IPS-20b (cell line): Measurements from ENCODE around the gene ITGAX.

Experiments
- H3K27ac ChIP-seq: one replicate; pipeline ENCODE4 v1.5.1; 2013; ENCODE audit warnings: low read length
- H3K27me3 ChIP-seq: 2 replicates; pipeline ENCODE4 v1.6.1; 2013; ENCODE audit warnings: mild to moderate bottlenecking, low read length, inconsistent platforms; ENCODE audit not compliant: insufficient read depth
- H3K36me3 ChIP-seq: 2 replicates; pipeline ENCODE4 v1.6.1; 2013; ENCODE audit warnings: low read depth, mild to moderate bottlenecking, inconsistent platforms, low read length, moderate library complexity; ENCODE audit not compliant: insufficient read depth
- H3K4me1 ChIP-seq: 2 replicates; pipeline ENCODE4 v1.6.1; 2013; ENCODE audit warnings: mild to moderate bottlenecking, control low read depth, inconsistent platforms, low read length, moderate library complexity; ENCODE audit not compliant: insufficient read depth
- H3K4me3 ChIP-seq: 2 replicates; pipeline ENCODE4 v1.5.1; 2013; ENCODE audit warnings: mild to moderate bottlenecking, low read length, inconsistent platforms
- H3K9ac ChIP-seq: 2 replicates; pipeline ENCODE4 v1.6.1; 2013; ENCODE audit warnings: low read depth, mild to moderate bottlenecking, inconsistent platforms, low read length, moderate library complexity
- H3K9me3 ChIP-seq: 2 replicates; pipeline ENCODE4 v1.6.1; 2013; ENCODE audit warnings: mild to moderate bottlenecking, low read depth, low read length, inconsistent platforms; ENCODE audit not compliant: insufficient read depth

The ITGAX gene

GRCh38 chr16:31382485-31383161 lies 27.6 kb downstream of the ITGAX start:
- Histone ChIP-seq H3K9me3 (no peaks in the 10 kb centered on the region), H3K9ac (no peak overlapping the region), H3K27me3 (peaks cover 3% of the 10 kb centered on the region; the same call in 1 of the 2 replicates), H3K36me3 (no peaks in the 10 kb centered on the region), H3K27ac (no peak overlapping the region), H3K4me1 (peaks cover 3% of the 10 kb centered on the region; the same call in 1 of the 2 replicates), H3K4me3 (peak overlapping the region; percentile 36; the same call in 1 of the 2 replicates)

DNA sequence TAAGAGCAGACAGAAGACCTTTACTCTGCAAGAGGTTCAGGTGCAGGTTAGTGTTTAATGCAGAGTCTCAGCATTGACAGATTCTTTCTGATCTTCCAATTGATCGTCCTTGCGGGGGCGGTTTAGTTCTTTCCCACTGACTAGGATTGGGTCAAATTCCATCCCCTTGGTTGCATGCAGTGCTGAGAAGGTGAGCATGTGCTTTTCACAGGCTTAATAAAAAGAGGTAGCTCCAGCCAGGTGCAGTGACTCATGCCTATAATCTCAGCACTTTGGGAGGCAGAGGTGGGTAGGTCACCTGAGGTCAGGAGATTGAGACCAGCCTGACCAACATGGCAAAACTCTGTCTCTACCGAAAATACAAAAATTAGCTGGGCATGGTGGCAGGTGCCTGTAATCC lies 30.7 kb downstream of the ITGAX start:
- Histone ChIP-seq H3K4me1 (peaks cover 3% of the 10 kb centered on the region; the same call in 1 of the 2 replicates), H3K27me3 (peaks cover 3% of the 10 kb centered on the region; the same call in 1 of the 2 replicates), H3K4me3 (no peak overlapping the region), H3K9ac (no peak overlapping the region), H3K9me3 (no peaks in the 10 kb centered on the region), H3K27ac (no peak overlapping the region), H3K36me3 (no peaks in the 10 kb centered on the region)

GRCh38 chr16:31386157-31386984 lies 31.4 kb downstream of the ITGAX start:
- H3K4me3 ChIP-seq = no peak overlapping the region
- no peak overlapping the region for H3K9ac ChIP-seq
- H3K27me3 ChIP-seq = peaks cover 3% of the 10 kb centered on the region; the same call in 1 of the 2 replicates
- H3K36me3 ChIP-seq = no peaks in the 10 kb centered on the region
- no peak overlapping the region for H3K27ac ChIP-seq
- H3K9me3 ChIP-seq = no peaks in the 10 kb centered on the region
- H3K4me1 ChIP-seq = peaks cover 3% of the 10 kb centered on the region; the same call in 1 of the 2 replicates

GRCh38 chr16:31388535-31388934 lies 33.6 kb downstream of the ITGAX start:
- H3K9me3 ChIP-seq = no peaks in the 10 kb centered on the region
- H3K4me1 ChIP-seq = no peaks in the 10 kb centered on the region
- H3K4me3 ChIP-seq = no peak overlapping the region
- H3K27ac ChIP-seq = no peak overlapping the region
- H3K9ac ChIP-seq = no peak overlapping the region
- no peaks in the 10 kb centered on the region for H3K36me3 ChIP-seq
- H3K27me3 ChIP-seq = no peaks in the 10 kb centered on the region

DNA sequence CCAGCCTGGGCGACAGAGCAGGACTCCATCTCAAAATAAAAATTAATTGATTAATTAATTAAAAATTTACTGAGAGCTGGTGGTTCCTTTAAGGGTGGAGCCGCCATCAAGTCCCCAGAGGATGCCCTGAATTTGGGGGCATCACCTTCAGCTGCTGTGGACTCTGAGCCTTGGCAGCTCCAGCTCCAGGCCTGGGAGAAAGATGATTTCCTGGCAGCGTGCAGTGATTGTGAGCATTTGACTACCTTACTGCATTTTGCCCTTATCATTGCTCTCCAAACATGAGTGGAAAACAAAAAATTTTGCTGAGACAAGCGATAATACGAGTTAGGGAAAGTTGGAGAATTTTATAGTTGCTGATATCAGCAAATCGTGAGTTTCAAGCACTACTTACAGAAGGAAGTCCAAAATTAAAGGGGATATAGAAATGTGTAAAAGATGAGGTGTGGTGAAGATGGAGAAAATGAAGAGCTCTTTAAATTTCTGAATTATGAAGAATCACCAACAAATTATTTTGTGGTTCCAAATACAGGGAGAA lies 35.6 kb downstream of the ITGAX start:
- no peak overlapping the region for H3K9ac ChIP-seq
- H3K27me3 ChIP-seq = no peaks in the 10 kb centered on the region
- no peak overlapping the region for H3K4me3 ChIP-seq
- no peak overlapping the region for H3K27ac ChIP-seq
- no peaks in the 10 kb centered on the region for H3K36me3 ChIP-seq
- H3K9me3 ChIP-seq = no peaks in the 10 kb centered on the region
- H3K4me1 ChIP-seq = no peaks in the 10 kb centered on the region

DNA sequence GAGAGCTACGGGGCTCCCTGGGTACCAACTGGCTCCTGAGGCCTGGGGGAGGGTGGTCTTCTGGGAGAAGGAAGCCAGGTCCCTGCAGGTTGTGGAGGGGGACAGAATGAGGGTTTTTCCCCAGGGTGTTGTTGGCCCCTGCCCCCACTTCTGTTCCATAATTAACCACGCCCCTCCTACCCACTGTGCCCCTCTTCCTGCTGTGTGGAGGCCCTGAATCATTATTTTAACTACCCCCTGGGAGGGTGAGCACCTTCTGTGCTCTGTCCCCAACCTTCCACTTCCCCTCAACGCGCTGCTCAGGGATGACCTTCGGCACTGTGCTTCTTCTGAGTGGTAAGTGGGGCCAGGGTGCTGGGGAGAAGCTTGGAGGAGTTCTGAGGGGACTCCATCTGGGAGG lies 38.1 kb downstream of the ITGAX start, which contains the start of gene ITGAD:
ITGAD (plus strand) TSS at position 280 of the 400 bp plus-strand sequence; CDS start at position 306, 26 bp downstream.
- H3K9ac ChIP-seq = no peak within 1 kb of the TSS
- no peak within 1 kb of the TSS for H3K27ac ChIP-seq
- H3K4me1 ChIP-seq = no peaks in the 10 kb centered on the region
- H3K27me3 ChIP-seq = no peaks in the 10 kb centered on the region
- no peaks in the 10 kb centered on the region for H3K9me3 ChIP-seq
- no peaks in the 10 kb centered on the region for H3K36me3 ChIP-seq
- H3K4me3 ChIP-seq = no peak within 1 kb of the TSS

DNA sequence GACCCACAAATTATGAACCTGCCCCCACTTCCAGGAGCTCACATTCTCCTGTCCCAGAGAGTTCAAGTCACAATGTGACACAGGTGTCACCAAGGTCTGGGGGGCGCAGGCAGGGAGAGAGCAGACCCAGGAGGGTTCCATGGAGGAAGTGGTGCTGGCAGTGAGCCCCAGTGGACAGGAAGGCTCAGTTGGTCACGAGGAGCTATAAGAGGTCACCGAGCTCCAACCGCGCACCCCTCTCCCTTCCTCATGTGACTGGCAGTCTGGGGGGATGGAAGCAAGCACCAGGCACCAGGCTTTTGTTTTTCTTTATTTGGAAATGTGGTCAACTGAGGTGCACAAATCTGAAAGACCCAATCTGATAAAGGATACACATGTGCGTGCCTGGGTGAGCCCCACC lies 40.7 kb downstream of the ITGAX start:
- Histone ChIP-seq H3K27me3 (no peaks in the 10 kb centered on the region), H3K4me1 (no peaks in the 10 kb centered on the region), H3K9me3 (no peaks in the 10 kb centered on the region), H3K9ac (no peak overlapping the region), H3K4me3 (no peak overlapping the region), H3K27ac (no peak overlapping the region), H3K36me3 (no peaks in the 10 kb centered on the region)

GRCh38 chr16:31397096-31397660 lies 42.2 kb downstream of the ITGAX start:
- H3K27me3 ChIP-seq = no peaks in the 10 kb centered on the region
- H3K36me3 ChIP-seq = no peaks in the 10 kb centered on the region
- H3K9ac ChIP-seq = no peak overlapping the region
- no peak overlapping the region for H3K4me3 ChIP-seq
- H3K9me3 ChIP-seq = no peaks in the 10 kb centered on the region
- H3K27ac ChIP-seq = no peak overlapping the region
- H3K4me1 ChIP-seq = no peaks in the 10 kb centered on the region

DNA sequence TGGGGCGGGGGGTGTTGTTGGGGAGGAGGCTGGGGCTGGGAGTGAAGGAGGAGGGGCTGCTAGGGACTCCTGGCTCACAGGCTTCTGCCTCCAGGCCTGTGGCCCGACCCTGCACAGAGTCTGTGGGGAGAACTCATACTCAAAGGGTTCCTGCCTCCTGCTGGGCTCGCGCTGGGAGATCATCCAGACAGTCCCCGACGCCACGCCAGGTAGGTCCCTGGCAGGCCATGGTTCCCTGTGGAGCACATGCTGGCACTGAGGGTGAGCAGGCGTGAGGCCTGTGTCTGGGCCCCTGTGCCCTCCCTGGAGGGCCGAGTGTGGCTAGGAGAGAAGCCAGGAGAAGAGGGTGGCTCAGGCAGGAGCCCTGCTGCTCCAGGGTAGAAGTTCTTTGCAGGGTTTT lies 42.7 kb downstream of the ITGAX start:
- Histone ChIP-seq H3K4me1 (no peaks in the 10 kb centered on the region), H3K4me3 (no peak overlapping the region), H3K9ac (no peak overlapping the region), H3K27me3 (no peaks in the 10 kb centered on the region), H3K27ac (no peak overlapping the region), H3K9me3 (no peaks in the 10 kb centered on the region), H3K36me3 (no peaks in the 10 kb centered on the region)

DNA sequence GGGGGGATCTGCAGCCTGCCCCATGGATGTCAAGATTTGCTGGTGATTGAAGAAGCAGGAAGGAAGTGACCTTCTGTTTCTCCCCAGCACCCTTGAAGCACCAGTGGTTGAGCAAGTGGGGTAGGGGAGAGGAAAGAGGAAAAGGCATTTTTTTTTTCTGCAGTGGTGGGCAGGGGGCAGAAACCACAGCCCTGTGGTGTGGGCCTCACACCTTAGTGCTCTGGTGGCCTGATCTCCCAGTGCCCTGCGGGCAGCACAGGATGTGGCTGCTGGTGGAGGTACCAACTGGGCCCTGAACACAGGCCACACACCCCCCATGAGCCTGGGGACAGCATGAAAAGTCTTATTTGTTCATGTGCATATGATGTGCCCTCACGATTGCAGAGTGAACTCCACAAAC lies 45.2 kb downstream of the ITGAX start:
- Histone ChIP-seq H3K27me3 (no peaks in the 10 kb centered on the region), H3K27ac (no peak overlapping the region), H3K9ac (no peak overlapping the region), H3K9me3 (no peaks in the 10 kb centered on the region), H3K4me1 (no peaks in the 10 kb centered on the region), H3K36me3 (no peaks in the 10 kb centered on the region), H3K4me3 (no peak overlapping the region)

GRCh38 chr16:31401436-31401835 lies 46.5 kb downstream of the ITGAX start:
- H3K4me1 ChIP-seq = no peaks in the 10 kb centered on the region
- H3K27ac ChIP-seq = no peak overlapping the region
- H3K36me3 ChIP-seq = no peaks in the 10 kb centered on the region
- H3K4me3 ChIP-seq = no peak overlapping the region
- H3K27me3 ChIP-seq = no peaks in the 10 kb centered on the region
- H3K9me3 ChIP-seq = no peaks in the 10 kb centered on the region
- no peak overlapping the region for H3K9ac ChIP-seq
